H1 (cell line): ENCODE results near the gene REPIN1. TPM values are rescaled to one million over a fixed set of nuclear protein-coding genes. Genes with fewer than 3 reads are reported as not detected.

ENCODE experiments used
- CTCF ChIA-PET: fragments of 300-600 bp; sonication (Branson Sonifier 250); formaldehyde crosslinking; loops from one replicate; lab custom pipeline; 2021; ENCODE audit not compliant: partially characterized antibody; lab: Charles Lee
- POLR2A ChIA-PET: fragments of 300-600 bp; sonication (Branson Sonifier 250); formaldehyde crosslinking; loops from one replicate; lab custom pipeline; 2021; ENCODE audit warnings: inconsistent platforms; ENCODE audit not compliant: partially characterized antibody; lab: Charles Lee
- DNase-seq, 2 experiments: peaks; one replicate each; pipeline versions ENCODE4 v3.0.0 to v3.0.0-alpha.2; 2010 to 2022; ENCODE audit warnings: low spot score in 2 of 2, low read depth in 1 of 2, mixed read lengths in 1 of 2
- FAIRE-seq: peaks from 2 replicates; lab custom pipeline; 2011; peaks lifted over from hg19 to GRCh38; lab: Jason Lieb, UNC
- H2AFZ ChIP-seq: 2 replicates; pipeline ENCODE4 v1.8.1; 2012; ENCODE audit warnings: low read length, inconsistent platforms
- H2AK5ac ChIP-seq: 2 replicates; pipeline ENCODE4 v1.6.1; 2013; ENCODE audit warnings: low read depth, low read length
- H2BK120ac ChIP-seq: replicated peaks from 2 replicates; pipeline ENCODE3; 2013; ENCODE audit warnings: low read depth, low read length, inconsistent platforms
- H2BK12ac ChIP-seq: 2 replicates; pipeline ENCODE4 v1.6.1; 2013; ENCODE audit warnings: low read depth, low read length
- H2BK15ac ChIP-seq: 2 replicates; pipeline ENCODE4 v1.6.1; 2013; ENCODE audit warnings: low read length
- H2BK20ac ChIP-seq: 2 replicates; pipeline ENCODE4 v1.6.1; 2013; ENCODE audit warnings: low read length
- H2BK5ac ChIP-seq: 2 replicates; pipeline ENCODE4 v1.6.1; 2013; ENCODE audit warnings: low read depth, low read length
- H3K14ac ChIP-seq: 2 replicates; pipeline ENCODE4 v1.6.1; 2013; ENCODE audit warnings: inconsistent platforms; ENCODE audit not compliant: insufficient read length
- H3K18ac ChIP-seq: 2 replicates; pipeline ENCODE4 v1.6.1; 2013; ENCODE audit warnings: low read length; ENCODE audit errors: extremely low read depth
- H3K23ac ChIP-seq: 2 replicates; pipeline ENCODE4 v1.6.1; 2013; ENCODE audit warnings: inconsistent platforms; ENCODE audit not compliant: insufficient read length
- H3K23me2 ChIP-seq: 2 replicates; pipeline ENCODE4 v1.6.1; 2013; ENCODE audit warnings: low read depth, low read length
- H3K27ac ChIP-seq: 2 replicates; pipeline ENCODE4 v1.6.1; 2011; ENCODE audit warnings: low read depth, low read length, inconsistent platforms
- H3K27me3 ChIP-seq, 4 experiments: replicated peaks in 1 of 4; 1 replicate in 1 of 4; 2 replicates in 3 of 4; pipeline versions ENCODE4 v1.6.1 to v1.8.1; 2011 to 2013; ENCODE audit warnings: low read length in 3 of 4, mild to moderate bottlenecking in 3 of 4, inconsistent platforms in 2 of 4, mixed read lengths in 2 of 4, moderate library complexity in 1 of 4; ENCODE audit not compliant: control insufficient read depth in 3 of 4, insufficient read depth in 3 of 4; ENCODE audit errors: extremely low read depth in 1 of 4
- H3K36me3 ChIP-seq, 4 experiments: 2 replicates each; pipeline versions ENCODE4 v1.6.1 to v1.8.1; 2011 to 2013; ENCODE audit warnings: mild to moderate bottlenecking in 4 of 4, low read length in 3 of 4, moderate library complexity in 2 of 4, control low read depth in 1 of 4, inconsistent platforms in 1 of 4; ENCODE audit not compliant: insufficient read depth in 4 of 4, control insufficient read depth in 2 of 4
- H3K4ac ChIP-seq: replicated peaks from 2 replicates; pipeline ENCODE3; 2013; ENCODE audit warnings: low read length, low read depth, mixed read lengths, inconsistent platforms; ENCODE audit not compliant: insufficient read length
- H3K4me1 ChIP-seq, 4 experiments: replicated peaks in 1 of 4; 1 replicate in 1 of 4; 2 replicates in 3 of 4; pipeline versions ENCODE4 v1.6.1 to v1.8.1; 2011 to 2013; ENCODE audit warnings: low read length in 3 of 4, inconsistent platforms in 2 of 4, mixed read lengths in 1 of 4; ENCODE audit not compliant: insufficient read depth in 4 of 4, control insufficient read depth in 3 of 4
- H3K4me2 ChIP-seq, 2 experiments: 2 replicates each; pipeline versions ENCODE4 v1.6.1 to v1.8.1; 2011 to 2013; ENCODE audit warnings: low read depth in 2 of 2, low read length in 2 of 2, control low read depth in 1 of 2, inconsistent platforms in 1 of 2, mild to moderate bottlenecking in 1 of 2; ENCODE audit not compliant: insufficient read depth in 1 of 2
- H3K4me3 ChIP-seq, 4 experiments: fragments of 200-600, 300-600 bp in 1 of 4; sonication (generic), shearing (Covaris generic), sonication (Bioruptor Twin) in 1 of 4; 2 replicates each; pipeline versions ENCODE4 v1.5.1 to v1.8.1; 2011 to 2016; ENCODE audit warnings: low read length in 4 of 4, low read depth in 3 of 4, control low read depth in 2 of 4, inconsistent platforms in 2 of 4, mild to moderate bottlenecking in 2 of 4, mixed read lengths in 1 of 4, moderate library complexity in 1 of 4; ENCODE audit not compliant: insufficient read depth in 2 of 4; ENCODE audit errors: extremely low read depth in 1 of 4
- H3K56ac ChIP-seq: replicated peaks from 2 replicates; pipeline ENCODE3; 2013; ENCODE audit warnings: low read depth, mild to moderate bottlenecking, mixed read lengths, low read length, inconsistent platforms; ENCODE audit not compliant: insufficient read length
- H3K79me1 ChIP-seq: 2 replicates; pipeline ENCODE4 v1.6.1; 2013; ENCODE audit warnings: low read depth, low read length, control low read depth
- H3K79me2 ChIP-seq, 2 experiments: 2 replicates each; pipeline versions ENCODE4 v1.6.1 to v1.8.1; 2012 to 2013; ENCODE audit warnings: low read length in 2 of 2, mild to moderate bottlenecking in 2 of 2, inconsistent platforms in 1 of 2; ENCODE audit not compliant: insufficient read depth in 2 of 2, control insufficient read depth in 1 of 2
- H3K9ac ChIP-seq, 4 experiments: replicated peaks in 1 of 4; 1 replicate in 1 of 4; 2 replicates in 3 of 4; pipeline versions ENCODE4 v1.6.1 to v1.8.1; 2011 to 2013; ENCODE audit warnings: low read depth in 3 of 4, low read length in 3 of 4, control low read depth in 2 of 4, mild to moderate bottlenecking in 2 of 4, moderate library complexity in 2 of 4, inconsistent platforms in 1 of 4; ENCODE audit errors: extremely low read depth in 1 of 4
- H3K9me3 ChIP-seq, 2 experiments: 2 replicates each; pipeline versions ENCODE4 v1.6.1 to v1.8.1; 2012 to 2013; ENCODE audit warnings: mild to moderate bottlenecking in 2 of 2, moderate library complexity in 2 of 2, control low read depth in 1 of 2, inconsistent platforms in 1 of 2, low read depth in 1 of 2, low read length in 1 of 2, mixed read lengths in 1 of 2; ENCODE audit not compliant: insufficient read depth in 2 of 2
- H4K20me1 ChIP-seq, 2 experiments: replicated peaks in 1 of 2; 2 replicates each; pipeline versions ENCODE3 to v1.8.1; 2011 to 2013; ENCODE audit warnings: inconsistent platforms in 2 of 2, low read length in 2 of 2, mild to moderate bottlenecking in 1 of 2; ENCODE audit not compliant: insufficient read depth in 2 of 2, control insufficient read depth in 1 of 2
- H4K5ac ChIP-seq: 2 replicates; pipeline ENCODE4 v1.6.1; 2013; ENCODE audit warnings: low read length, low read depth, mixed read lengths, inconsistent platforms; ENCODE audit not compliant: insufficient read length
- H4K8ac ChIP-seq: 2 replicates; pipeline ENCODE4 v1.8.0; 2013; ENCODE audit warnings: mild to moderate bottlenecking, moderate library complexity, low read length, inconsistent platforms; ENCODE audit not compliant: insufficient read depth; ENCODE audit errors: extremely low read depth
- H4K91ac ChIP-seq: replicated peaks from 2 replicates; pipeline ENCODE3; 2013; ENCODE audit warnings: low read length, mixed read lengths, inconsistent platforms; ENCODE audit not compliant: insufficient read length
- CBX8 ChIP-seq: fragments of 300-800, 300-1000 bp; sonication (generic); IDR thresholded peaks from 2 replicates; pipeline ENCODE4 v1.7.1; 2016; ENCODE audit warnings: low read depth, low read length, borderline replicate concordance
- GTF2F1 ChIP-seq: IDR thresholded peaks from 2 replicates; pipeline ENCODE4 v1.6.1; 2012; ENCODE audit warnings: low read depth, low read length, improper control_type of control experiment, borderline replicate concordance
- HDAC6 ChIP-seq: IDR thresholded peaks from one replicate; pipeline ENCODE4 v1.7.1; 2012; ENCODE audit warnings: low read depth, mild to moderate bottlenecking, inconsistent platforms, low read length, moderate library complexity
- NANOG ChIP-seq: IDR thresholded peaks from 2 replicates; pipeline ENCODE4 v1.6.1; 2011; ENCODE audit warnings: low read length, low read depth, mild to moderate bottlenecking, inconsistent platforms; ENCODE audit not compliant: insufficient read depth, poor library complexity, severe bottlenecking
- SUZ12 ChIP-seq: fragments of 200-600 bp; sonication (generic); IDR thresholded peaks from 2 replicates; pipeline ENCODE4 v1.6.1; 2012; ENCODE audit warnings: mild to moderate bottlenecking, inconsistent platforms, low read length, moderate library complexity, mixed read lengths
- WGBS, 2 experiments: shearing (Covaris generic) in 1 of 2; methylation state at CpG; one replicate each; pipeline versions ENCODE4 v1.1.6 to v1.1.7; 2013 to 2015; ENCODE audit warnings: low lambda C conversion rate in 2 of 2, mixed read lengths in 2 of 2, inconsistent platforms in 1 of 2, low coverage in 1 of 2, missing lambda C conversion rate in 1 of 2; ENCODE audit not compliant: insufficient replicate concordance in 2 of 2, insufficient coverage in 1 of 2, insufficient read length in 1 of 2; ENCODE audit errors: extremely low coverage in 1 of 2, missing lambda C conversion rate in 1 of 2; 5-methylcytosine and 5-hydroxymethylcytosine counted together
- polyA plus RNA-seq, 7 experiments: library from polyadenylated mRNA; depleted of rRNA in 3 of 7; stranded (reverse) in 5 of 7; unstranded in 2 of 7; fragments of >200 nt in 5 of 7; fragments of 200-250 nt in 2 of 7; gene quantifications; 1 replicate in 5 of 7; 2 replicates in 1 of 7; 4 replicates in 1 of 7; pipeline versions ENCODE4 v1.2.1 to v1.2.3, GENCODE V29; 2011 to 2013; ENCODE audit warnings: missing spikeins in 2 of 7, mixed read lengths in 2 of 7
- total RNA-seq: library from RNA; stranded (reverse); fragmentation: NEBNext Ultra II Directional; extraction: Animal tissue kit (Norgen Biotek cat#: 25700); gene quantifications from 2 replicates; pipeline ENCODE4 v1.2.1, GENCODE V29; 2021
- TF ChIP-seq, protein P1 (sequence below): IDR thresholded peaks from 2 replicates; pipeline ENCODE4 v1.6.1; 2012; ENCODE audit warnings: inconsistent platforms

The REPIN1 gene
- total and polyA plus RNA-seq, 2 of the 8 experiments (the other 6 are each of a cell fraction or from before 2014, with no cell fraction given), result 98.6 to 125 TPM

GRCh38 chr7:150407588-150408392, 39.2 kb downstream of the REPIN1 start:
- DNase-seq (no peak), FAIRE-seq (no peak)
- Histone ChIP-seq H3K18ac (no peak overlapping the region), H3K9ac (no peak overlapping the region), H3K56ac (no peak overlapping the region), H3K27ac (no peak overlapping the region), H3K14ac (no peak overlapping the region), H4K5ac (no peak overlapping the region), H4K20me1 (peaks cover 0 to 3% of the 10 kb centered on the region in 2 experiments), H3K4me1 (peaks cover 26 to 35% (median 30%) of the 10 kb centered on the region in 4 experiments), H2BK120ac (no peak overlapping the region), H2BK5ac (peak overlapping the region; percentile 73), H3K4ac (no peak overlapping the region), H4K91ac (no peak overlapping the region), H2BK15ac (no peak overlapping the region), H4K8ac (0 out of 2 replicates have a peak overlapping the region, but pooled peaks have one; percentile 64), H3K23me2 (peaks cover 4% of the 10 kb centered on the region; the same call in 1 of the 2 replicates), H3K79me2 (peaks cover 0 to 24% of the 10 kb centered on the region in 2 experiments; a peak in 2 of 4 replicates), H2AFZ (no peak overlapping the region), H3K4me3 (no peak overlapping the region), H3K9me3 (no peaks in the 10 kb centered on the region), H3K79me1 (peaks cover 5% of the 10 kb centered on the region), H3K27me3 (no peaks in the 10 kb centered on the region), H2BK20ac (0 out of 2 replicates have a peak overlapping the region, but pooled peaks have one; percentile 61), H2AK5ac (no peak overlapping the region), H2BK12ac (no peak overlapping the region), H3K4me2 (peak overlapping the region in 1 of 2 experiments; percentile 77; a peak in 1 of 4 replicates), H3K23ac (no peak overlapping the region), H3K36me3 (peaks cover 7 to 37% (median 15%) of the 10 kb centered on the region in 4 experiments)
- ChIA-PET POLR2A (interaction anchor here (1.2 to 14.9 kb wide), 8 partner anchors 10 to 71 kb away, joined by 3 to 230 read pairs (median 23); partner anchors contain the start of gene REPIN1), CTCF (interaction anchor here (0.6 to 3.8 kb wide), 9 partner anchors 10 to 390 kb away, joined by 3 to 16 read pairs (median 3); no protein-coding TSS in a partner anchor)
- 99% methylated on average over 56 of the region's 91 CpGs; no CpG with 5 or more reads in 1 of the 2 experiments for WGBS, 2 experiments
- TF ChIP-seq GTF2F1 (no peak), NANOG (no peak), SUZ12 (no peak), HDAC6 (no peak), CBX8 (no peak)
- TF ChIP-seq, protein P1, sequence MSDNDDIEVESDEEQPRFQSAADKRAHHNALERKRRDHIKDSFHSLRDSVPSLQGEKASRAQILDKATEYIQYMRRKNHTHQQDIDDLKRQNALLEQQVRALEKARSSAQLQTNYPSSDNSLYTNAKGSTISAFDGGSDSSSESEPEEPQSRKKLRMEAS, result no peak; the same call in 1 of the 2 replicates
